Activated CD4-positive, alpha-beta T cell treated with anti-CD3 and anti-CD28 coated beads, Interleukin-2, amount 50 U/mL, for 48 hours (primary cell): ENCODE data around the gene POLR2B.
"Not testable (repeated sequence)": the region's sequence is repeated elsewhere in the genome, so short reads cannot be mapped to it uniquely, and the experiment has no call there.

Source experiments
- DNase-seq, 2 experiments: peaks; one replicate each; pipeline ENCODE4 v3.0.0-alpha.2; 2020

The POLR2B gene

GRCh38 chr4:56978750-56979303 lies at the start of gene POLR2B:
Gene POLR2B (plus strand): TSS chr4:56978896. CDS start chr4:56978986, 90 bp downstream.
- peak; percentile 89 to 95 for DNase-seq

GRCh38 chr4:56930638-56931037 lies 48.1 kb upstream of the POLR2B start:
- no peak for DNase-seq

- no peak for DNase-seq
Measured at GRCh38 chr4:56931924-56932323, 46.8 kb upstream of the POLR2B start.

- no peak for DNase-seq
Measured at GRCh38 chr4:56937262-56937661, 41.4 kb upstream of the POLR2B start.

GRCh38 chr4:56939826-56940225 lies 38.9 kb upstream of the POLR2B start:
- not testable (repeated sequence) for DNase-seq

- no peak for DNase-seq
Measured at GRCh38 chr4:56940403-56940802, 38.3 kb upstream of the POLR2B start.

- no peak for DNase-seq
Measured at GRCh38 chr4:56940971-56941370, 37.7 kb upstream of the POLR2B start.

GRCh38 chr4:56941403-56941802 lies 37.3 kb upstream of the POLR2B start:
- no peak for DNase-seq

GRCh38 chr4:56953680-56954520 lies 24.8 kb upstream of the POLR2B start:
- DNase-seq, result no peak

GRCh38 chr4:56958111-56958517 lies 20.6 kb upstream of the POLR2B start:
- no peak for DNase-seq

GRCh38 chr4:56959100-56959499 lies 19.6 kb upstream of the POLR2B start:
- DNase-seq, result no peak

- no peak for DNase-seq
Measured at GRCh38 chr4:56961107-56961500, 17.6 kb upstream of the POLR2B start.

GRCh38 chr4:56971383-56971782 lies 7.3 kb upstream of the POLR2B start:
- DNase-seq, result no peak

- DNase-seq, result no peak
Measured at GRCh38 chr4:56972389-56972788, 6.3 kb upstream of the POLR2B start.

- DNase-seq, result no peak
Measured at GRCh38 chr4:56972809-56973208, 5.9 kb upstream of the POLR2B start.

GRCh38 chr4:56973336-56973735 lies 5.4 kb upstream of the POLR2B start:
- no peak for DNase-seq

- peak in 1 of 2 experiments; percentile 15 for DNase-seq
Measured at GRCh38 chr4:56976283-56976836, 2.3 kb upstream of the POLR2B start.

- DNase-seq, result peak; percentile 46 to 55
Measured at GRCh38 chr4:56976837-56977320, 1.8 kb upstream of the POLR2B start.

GRCh38 chr4:56977321-56978012 lies 1.2 kb upstream of the POLR2B start, which contains the start of gene NOA1:
Gene NOA1 (minus strand): TSS chr4:56977606. CDS start chr4:56977585, 21 bp downstream.
- peak; percentile 96 to 98 for DNase-seq

GRCh38 chr4:56979421-56980072 lies 851 bp downstream of the POLR2B start:
- DNase-seq, result peak; percentile 52 to 70

GRCh38 chr4:56981795-56982201 lies 3.1 kb downstream of the POLR2B start:
- DNase-seq, result no peak

GRCh38 chr4:56986192-56986591 lies 7.5 kb downstream of the POLR2B start:
- DNase-seq, result no peak

GRCh38 chr4:56986952-56987351 lies 8.3 kb downstream of the POLR2B start:
- no peak for DNase-seq
